KMS-11 (cell line): ENCODE data around the gene LLGL1.

Source experiments
- H2AFZ ChIP-seq: fragments of 200-600 bp; sonication (generic); 2 replicates; pipeline ENCODE4 v1.6.1; 2016; ENCODE audit warnings: antibody characterized with exemption, mixed run types, low read depth
- H3K27ac ChIP-seq: fragments of 200-600 bp; sonication (generic); 2 replicates; pipeline ENCODE4 v1.6.1; 2016; ENCODE audit warnings: mild to moderate bottlenecking, mixed run types
- H3K27me3 ChIP-seq: fragments of 200-600 bp; sonication (generic); 2 replicates; pipeline ENCODE4 v1.6.1; 2017; ENCODE audit warnings: mild to moderate bottlenecking, low read depth, mixed run types, moderate library complexity; ENCODE audit not compliant: insufficient read depth
- H3K36me3 ChIP-seq: fragments of 200-600 bp; sonication (generic); 2 replicates; pipeline ENCODE4 v1.6.1; 2017; ENCODE audit warnings: mild to moderate bottlenecking, mixed run types; ENCODE audit not compliant: insufficient read depth
- H3K4me1 ChIP-seq: fragments of 200-600 bp; sonication (generic); 2 replicates; pipeline ENCODE4 v1.6.1; 2016; ENCODE audit warnings: mild to moderate bottlenecking, low read depth, mixed run types; ENCODE audit not compliant: poor library complexity, severe bottlenecking
- H3K4me2 ChIP-seq: fragments of 200-600 bp; sonication (generic); 2 replicates; pipeline ENCODE4 v1.7.0; 2016; ENCODE audit warnings: mild to moderate bottlenecking, mixed run types
- H3K4me3 ChIP-seq: fragments of 200-600 bp; sonication (generic); IDR thresholded peaks from 2 replicates; pipeline ENCODE4 v1.6.1; 2017; ENCODE audit warnings: low read depth, low read length, mixed read lengths; ENCODE audit not compliant: insufficient read depth
- H3K79me2 ChIP-seq: fragments of 200-600 bp; sonication (generic); 2 replicates; pipeline ENCODE4 v1.6.1; 2016; ENCODE audit warnings: low read depth, mixed run types; ENCODE audit not compliant: insufficient read depth
- H3K9ac ChIP-seq: fragments of 200-600 bp; sonication (generic); 2 replicates; pipeline ENCODE4 v1.6.1; 2016; ENCODE audit warnings: mild to moderate bottlenecking, mixed run types
- H4K20me1 ChIP-seq: fragments of 200-600 bp; sonication (generic); 2 replicates; pipeline ENCODE4 v1.6.1; 2016; ENCODE audit warnings: mild to moderate bottlenecking, mixed run types; ENCODE audit not compliant: insufficient read depth
- TF ChIP-seq, protein P1 (sequence below): fragments of 200-600 bp; sonication (generic); conservative IDR thresholded peaks from 2 replicates; pipeline ENCODE4 v1.6.1; 2017; ENCODE audit warnings: low read depth, mild to moderate bottlenecking, antibody characterized with exemption, low read length, moderate library complexity, mixed read lengths

LLGL1 gene

DNA sequence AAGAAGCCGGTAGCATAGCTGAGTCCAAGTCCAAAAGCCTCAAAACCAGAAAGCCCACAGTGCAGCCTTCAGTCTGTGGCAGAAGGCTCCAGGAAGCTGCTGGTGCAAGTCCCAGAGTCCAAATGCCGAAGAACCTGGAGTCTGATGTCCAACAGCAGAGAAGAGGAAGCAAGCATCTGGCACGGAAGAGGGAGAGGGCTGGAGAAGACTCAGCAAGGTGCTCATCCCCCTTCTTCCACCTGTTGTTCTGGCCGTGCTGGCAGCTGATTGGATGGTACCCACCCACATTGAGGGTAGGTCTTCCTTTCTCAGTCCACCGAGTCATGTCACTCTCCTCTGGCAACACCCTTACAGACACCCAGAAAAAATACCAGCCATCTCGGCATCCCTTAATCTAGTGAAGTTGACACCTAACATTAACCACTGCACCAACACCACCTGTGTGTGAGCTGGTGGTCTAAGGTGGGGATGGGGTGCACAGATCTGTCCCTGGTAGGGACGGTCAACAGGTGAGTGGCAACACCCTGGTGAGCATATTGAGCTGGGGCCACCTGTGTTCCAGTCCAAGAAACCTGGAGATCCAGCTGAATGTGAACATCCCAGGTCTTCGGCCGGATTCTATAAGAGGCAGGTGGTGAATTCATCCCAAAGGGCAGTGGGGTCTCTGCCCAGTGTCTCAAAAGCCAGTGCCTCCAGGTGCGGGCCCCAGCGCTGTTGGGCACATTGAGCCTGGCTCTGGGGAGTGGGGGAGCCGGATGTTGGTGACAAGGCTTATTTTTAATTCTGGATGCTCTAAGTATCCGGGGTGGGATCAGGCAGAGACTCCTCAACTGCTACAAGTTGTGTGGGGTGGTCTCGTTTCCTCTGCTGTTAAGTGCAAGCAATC is 44.9 kb downstream of the LLGL1 start:
- no peaks in the 10 kb centered on the region for H3K79me2 ChIP-seq
- no peak overlapping the region for H2AFZ ChIP-seq
- no peak overlapping the region for H3K9ac ChIP-seq
- H3K27ac ChIP-seq, result no peak overlapping the region
- TF ChIP-seq, protein P1, sequence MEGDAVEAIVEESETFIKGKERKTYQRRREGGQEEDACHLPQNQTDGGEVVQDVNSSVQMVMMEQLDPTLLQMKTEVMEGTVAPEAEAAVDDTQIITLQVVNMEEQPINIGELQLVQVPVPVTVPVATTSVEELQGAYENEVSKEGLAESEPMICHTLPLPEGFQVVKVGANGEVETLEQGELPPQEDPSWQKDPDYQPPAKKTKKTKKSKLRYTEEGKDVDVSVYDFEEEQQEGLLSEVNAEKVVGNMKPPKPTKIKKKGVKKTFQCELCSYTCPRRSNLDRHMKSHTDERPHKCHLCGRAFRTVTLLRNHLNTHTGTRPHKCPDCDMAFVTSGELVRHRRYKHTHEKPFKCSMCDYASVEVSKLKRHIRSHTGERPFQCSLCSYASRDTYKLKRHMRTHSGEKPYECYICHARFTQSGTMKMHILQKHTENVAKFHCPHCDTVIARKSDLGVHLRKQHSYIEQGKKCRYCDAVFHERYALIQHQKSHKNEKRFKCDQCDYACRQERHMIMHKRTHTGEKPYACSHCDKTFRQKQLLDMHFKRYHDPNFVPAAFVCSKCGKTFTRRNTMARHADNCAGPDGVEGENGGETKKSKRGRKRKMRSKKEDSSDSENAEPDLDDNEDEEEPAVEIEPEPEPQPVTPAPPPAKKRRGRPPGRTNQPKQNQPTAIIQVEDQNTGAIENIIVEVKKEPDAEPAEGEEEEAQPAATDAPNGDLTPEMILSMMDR, result no peak
- no peaks in the 10 kb centered on the region for H4K20me1 ChIP-seq
- no peak overlapping the region for H3K4me2 ChIP-seq
- H3K36me3 ChIP-seq, result no peaks in the 10 kb centered on the region
- peaks cover 10% of the 10 kb centered on the region for H3K4me1 ChIP-seq
- H3K27me3 ChIP-seq, result no peaks in the 10 kb centered on the region
- no peak overlapping the region for H3K4me3 ChIP-seq

DNA sequence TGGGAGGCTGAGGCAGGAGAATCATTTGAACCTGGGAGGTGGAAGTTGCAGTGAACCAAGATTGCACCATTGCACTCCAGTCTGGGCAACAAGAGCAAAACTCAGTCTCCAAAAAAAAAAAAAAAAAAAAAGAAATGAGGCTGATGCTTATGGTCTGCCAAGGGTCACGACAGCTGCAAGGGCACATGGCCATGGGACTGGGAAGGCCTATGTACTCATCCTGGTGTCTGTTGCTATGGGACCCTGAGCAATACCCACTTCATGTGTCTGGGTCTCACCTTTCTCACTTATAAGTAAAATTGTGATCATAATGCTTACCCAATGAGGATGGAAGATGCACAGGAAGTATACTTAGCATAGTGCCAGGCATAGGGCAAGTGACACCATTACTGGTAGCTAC is 51.6 kb downstream of the LLGL1 start:
- Histone ChIP-seq H3K4me3 (no peak overlapping the region), H3K79me2 (no peaks in the 10 kb centered on the region), H3K36me3 (no peaks in the 10 kb centered on the region), H4K20me1 (no peaks in the 10 kb centered on the region), H3K4me2 (no peak overlapping the region), H3K9ac (no peak overlapping the region), H2AFZ (no peak overlapping the region), H3K27ac (no peak overlapping the region), H3K4me1 (peaks cover 4% of the 10 kb centered on the region), H3K27me3 (no peaks in the 10 kb centered on the region)
- TF ChIP-seq, protein P1, result no peak

DNA sequence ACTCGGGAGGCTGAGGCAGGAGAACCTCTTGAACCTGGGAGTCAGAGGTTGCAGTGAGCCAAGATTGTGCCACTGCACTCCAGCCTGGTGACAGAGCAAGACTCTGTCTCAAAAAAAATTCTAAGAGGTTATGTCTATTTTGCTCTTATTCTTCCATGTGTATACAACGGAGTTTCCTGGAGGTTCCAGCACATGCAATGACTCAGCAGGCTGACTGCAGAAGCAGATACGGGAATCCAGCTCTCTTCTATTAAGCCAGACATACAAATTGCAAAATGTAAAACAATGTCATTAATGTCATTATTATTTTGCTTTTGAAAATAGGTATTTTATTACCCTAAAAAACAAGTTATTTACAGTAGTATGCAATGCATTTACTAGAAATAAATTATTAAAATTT is 53.4 kb downstream of the LLGL1 start:
- Histone ChIP-seq H4K20me1 (no peaks in the 10 kb centered on the region), H3K4me2 (no peak overlapping the region), H3K79me2 (no peaks in the 10 kb centered on the region), H3K36me3 (no peaks in the 10 kb centered on the region), H3K4me1 (no peaks in the 10 kb centered on the region), H3K4me3 (no peak overlapping the region), H3K27me3 (no peaks in the 10 kb centered on the region), H3K9ac (no peak overlapping the region), H3K27ac (no peak overlapping the region), H2AFZ (no peak overlapping the region)
- TF ChIP-seq, protein P1, result no peak

DNA sequence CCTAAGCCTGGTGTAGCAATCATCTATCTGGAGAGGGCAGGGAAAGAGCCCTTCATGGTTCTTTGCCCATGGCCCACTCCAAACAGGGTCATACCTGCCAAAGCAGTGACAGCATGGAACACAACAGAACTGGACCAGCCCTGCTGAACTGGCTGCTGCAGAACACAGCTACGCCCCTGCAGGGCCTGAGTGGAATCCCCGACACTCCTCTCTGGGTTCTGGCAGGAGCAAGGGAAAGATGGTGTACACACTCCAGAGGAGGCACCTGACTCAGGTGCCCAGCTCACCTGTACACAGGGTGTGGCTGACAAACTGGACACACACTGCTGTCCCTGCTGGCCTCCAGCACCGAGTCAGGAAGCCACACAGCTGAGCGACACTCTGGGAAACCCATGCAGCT is 54.8 kb downstream of the LLGL1 start:
- Histone ChIP-seq H3K4me1 (no peaks in the 10 kb centered on the region), H3K27ac (no peak overlapping the region)

More for the DNA sequence above, 54.8 kb downstream of the LLGL1 start:
- Histone ChIP-seq H2AFZ (no peak overlapping the region), H3K79me2 (no peaks in the 10 kb centered on the region), H3K4me2 (no peak overlapping the region), H3K27me3 (no peaks in the 10 kb centered on the region), H4K20me1 (no peaks in the 10 kb centered on the region), H3K9ac (no peak overlapping the region), H3K4me3 (no peak overlapping the region), H3K36me3 (no peaks in the 10 kb centered on the region)
- TF ChIP-seq, protein P1, result no peak
